ENCODE results near the gene MIS18BP1. TPM values are rescaled to one million over a fixed set of nuclear protein-coding genes. Genes with fewer than 3 reads are reported as not detected.

The MIS18BP1 gene
- total RNA-seq, 1 donor from 2014 or later: 9.4 TPM

DNA sequence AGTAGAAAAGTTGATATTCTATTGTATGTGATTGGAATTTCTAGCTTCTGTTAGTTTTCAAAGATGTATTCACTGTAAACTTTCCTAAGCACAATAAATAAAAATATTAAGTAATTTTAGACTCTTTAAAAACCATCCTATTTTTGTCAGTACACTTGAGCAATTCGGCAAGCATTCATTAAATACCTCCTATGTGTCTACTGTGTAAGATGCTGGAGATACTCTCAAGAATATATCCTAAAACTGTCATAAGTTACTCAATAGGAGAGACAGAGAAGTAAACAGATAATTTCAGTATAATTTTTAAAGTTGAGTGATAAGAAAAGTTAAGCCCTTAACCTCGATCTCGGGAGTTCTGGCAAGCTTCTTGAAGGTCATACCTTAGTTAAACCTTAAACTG, 71.2 kb downstream of the MIS18BP1 start:
- Histone ChIP-seq H3K36me3 (ENCODE audit: control insufficient read depth, insufficient read depth, low read length) (no peaks in the 10 kb centered on the region), H3K27me3 (ENCODE audit: control insufficient read depth, insufficient read depth, low read length) (no peaks in the 10 kb centered on the region), H3K4me3 (ENCODE audit: low read depth, low read length) (no peak overlapping the region)
- no peak for DNase-seq (ENCODE audit: low read depth)
- TF ChIP-seq, protein P1, sequence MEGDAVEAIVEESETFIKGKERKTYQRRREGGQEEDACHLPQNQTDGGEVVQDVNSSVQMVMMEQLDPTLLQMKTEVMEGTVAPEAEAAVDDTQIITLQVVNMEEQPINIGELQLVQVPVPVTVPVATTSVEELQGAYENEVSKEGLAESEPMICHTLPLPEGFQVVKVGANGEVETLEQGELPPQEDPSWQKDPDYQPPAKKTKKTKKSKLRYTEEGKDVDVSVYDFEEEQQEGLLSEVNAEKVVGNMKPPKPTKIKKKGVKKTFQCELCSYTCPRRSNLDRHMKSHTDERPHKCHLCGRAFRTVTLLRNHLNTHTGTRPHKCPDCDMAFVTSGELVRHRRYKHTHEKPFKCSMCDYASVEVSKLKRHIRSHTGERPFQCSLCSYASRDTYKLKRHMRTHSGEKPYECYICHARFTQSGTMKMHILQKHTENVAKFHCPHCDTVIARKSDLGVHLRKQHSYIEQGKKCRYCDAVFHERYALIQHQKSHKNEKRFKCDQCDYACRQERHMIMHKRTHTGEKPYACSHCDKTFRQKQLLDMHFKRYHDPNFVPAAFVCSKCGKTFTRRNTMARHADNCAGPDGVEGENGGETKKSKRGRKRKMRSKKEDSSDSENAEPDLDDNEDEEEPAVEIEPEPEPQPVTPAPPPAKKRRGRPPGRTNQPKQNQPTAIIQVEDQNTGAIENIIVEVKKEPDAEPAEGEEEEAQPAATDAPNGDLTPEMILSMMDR (IDR thresholded peaks at IDR 0.05; ENCODE audit: insufficient read depth, low read length, poor library complexity, severe bottlenecking): no peak

DNA sequence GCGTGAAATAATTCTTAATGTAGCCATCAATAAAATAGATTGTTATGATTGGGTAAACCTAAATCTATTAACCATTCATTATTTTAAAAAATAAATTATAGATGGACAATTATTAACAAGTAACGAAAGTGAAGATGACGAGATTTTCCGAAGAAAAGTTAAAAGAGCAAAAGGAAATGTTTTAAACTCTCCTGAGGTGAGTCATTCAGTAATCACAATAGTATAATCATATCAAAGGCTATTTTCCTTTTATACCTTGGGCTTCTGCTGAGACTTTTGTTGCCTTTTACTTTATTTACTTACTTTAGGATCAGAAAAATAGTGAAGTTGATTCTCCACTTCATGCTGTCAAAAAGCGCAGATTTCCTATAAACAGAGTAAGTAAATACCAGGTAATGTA, 71.7 kb downstream of the MIS18BP1 start:
- Histone ChIP-seq H3K27me3 (ENCODE audit: control insufficient read depth, insufficient read depth, low read length) (no peaks in the 10 kb centered on the region), H3K36me3 (ENCODE audit: control insufficient read depth, insufficient read depth, low read length) (no peaks in the 10 kb centered on the region), H3K4me3 (ENCODE audit: low read depth, low read length) (no peak overlapping the region)
- TF ChIP-seq, protein P1 (IDR thresholded peaks at IDR 0.05; ENCODE audit: insufficient read depth, low read length, poor library complexity, severe bottlenecking): no peak
- no peak for DNase-seq (ENCODE audit: low read depth)

DNA sequence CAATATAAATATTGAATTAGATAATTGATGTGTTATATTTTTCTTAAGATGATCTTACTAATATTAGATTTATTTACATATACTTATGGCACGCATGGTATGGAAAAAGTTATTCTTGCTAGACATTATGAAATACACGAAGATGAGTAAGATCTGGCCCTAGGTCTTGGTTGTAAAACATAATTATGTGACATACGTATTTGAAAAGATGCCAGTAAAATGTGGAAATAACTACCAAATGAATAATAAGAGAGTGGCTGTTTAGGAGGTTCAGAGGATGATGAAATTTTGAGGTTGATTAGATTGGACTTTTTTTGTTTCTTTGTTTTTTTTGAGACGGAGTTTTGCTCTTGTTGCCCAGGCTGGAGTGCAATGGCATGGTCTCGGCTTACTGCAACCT, 75.9 kb downstream of the MIS18BP1 start:
- no peaks in the 10 kb centered on the region for H3K36me3 ChIP-seq (ENCODE audit: control insufficient read depth, insufficient read depth, low read length)
- H3K4me3 ChIP-seq (ENCODE audit: low read depth, low read length): no peak overlapping the region
- no peak for DNase-seq (ENCODE audit: low read depth)
- TF ChIP-seq, protein P1 (IDR thresholded peaks at IDR 0.05; ENCODE audit: insufficient read depth, low read length, poor library complexity, severe bottlenecking): no peak
- H3K27me3 ChIP-seq (ENCODE audit: control insufficient read depth, insufficient read depth, low read length): no peaks in the 10 kb centered on the region

DNA sequence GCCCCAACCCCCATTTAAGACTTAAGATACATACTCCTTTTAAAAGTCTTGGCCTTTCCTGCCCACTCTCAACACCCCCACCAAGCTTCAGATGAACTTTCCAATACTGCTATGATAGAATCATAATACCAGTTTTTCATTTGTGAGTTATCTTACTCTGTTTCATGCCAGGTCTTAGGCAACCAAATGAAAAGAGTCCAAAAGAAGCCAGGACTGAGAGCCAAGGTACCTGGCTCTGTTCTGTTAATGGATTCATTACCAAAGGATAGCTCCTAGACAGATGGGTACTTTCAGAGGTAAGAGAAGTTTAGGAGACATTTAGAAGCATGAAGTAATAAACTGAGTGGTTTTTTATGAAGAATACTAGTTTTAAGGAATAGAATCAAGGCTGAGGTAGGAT, 83.1 kb downstream of the MIS18BP1 start:
- DNase-seq (ENCODE audit: low read depth): no peak
- Histone ChIP-seq H3K27me3 (ENCODE audit: control insufficient read depth, insufficient read depth, low read length) (no peaks in the 10 kb centered on the region), H3K36me3 (ENCODE audit: control insufficient read depth, insufficient read depth, low read length) (no peaks in the 10 kb centered on the region), H3K4me3 (ENCODE audit: low read depth, low read length) (no peak overlapping the region)
- TF ChIP-seq, protein P1 (IDR thresholded peaks at IDR 0.05; ENCODE audit: insufficient read depth, low read length, poor library complexity, severe bottlenecking): no peak

DNA sequence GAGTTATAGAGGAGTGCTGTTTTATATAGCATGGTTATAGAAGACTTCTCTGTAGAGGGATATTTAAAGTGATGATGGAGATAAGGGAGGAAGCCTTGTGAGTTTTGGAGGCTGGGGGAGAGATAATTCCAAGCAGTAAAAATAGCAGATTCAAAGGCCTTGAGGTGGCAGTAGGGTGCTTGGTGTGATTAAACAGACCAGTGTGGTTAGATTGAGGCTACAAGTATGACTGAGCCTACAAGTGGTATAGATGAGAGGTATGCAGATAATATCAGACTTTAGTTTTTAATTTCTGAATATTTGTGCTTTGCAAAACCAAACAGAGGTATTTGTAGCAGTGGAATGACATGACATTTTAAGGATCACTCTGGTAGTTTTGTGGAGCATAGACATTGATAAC, 96.9 kb downstream of the MIS18BP1 start:
- DNase-seq (ENCODE audit: low read depth): no peak
- TF ChIP-seq, protein P1 (IDR thresholded peaks at IDR 0.05; ENCODE audit: insufficient read depth, low read length, poor library complexity, severe bottlenecking): no peak
- H3K36me3 ChIP-seq (ENCODE audit: control insufficient read depth, insufficient read depth, low read length): no peaks in the 10 kb centered on the region
- H3K27me3 ChIP-seq (ENCODE audit: control insufficient read depth, insufficient read depth, low read length): no peaks in the 10 kb centered on the region
- no peak overlapping the region for H3K4me3 ChIP-seq (ENCODE audit: low read depth, low read length)

Other genes starting within 250 kb of the MIS18BP1 start
- gene PRPF39, start 169.1 kb downstream of the MIS18BP1 start, total RNA-seq: 20.5 and 22.5 TPM in 2 replicates
- 40.7 and 44.7 TPM in 2 replicates for gene FKBP3, start 118.7 kb downstream of the MIS18BP1 start, total RNA-seq
- 1.4 and 4.6 TPM in 2 replicates for gene FANCM, start 117.3 kb downstream of the MIS18BP1 start, total RNA-seq